ENCODE data around the gene MYO3B.
"Not testable (repeated sequence)": the region's sequence is repeated elsewhere in the genome, so short reads cannot be mapped to it uniquely, and the experiment has no call there.

The MYO3B gene

GRCh38 chr2:170262343-170262742, 84.4 kb downstream of the MYO3B start:
- no peak for DNase-seq

- DNase-seq = no peak
Measured at GRCh38 chr2:170262806-170263205, 84.9 kb downstream of the MYO3B start.

DNA sequence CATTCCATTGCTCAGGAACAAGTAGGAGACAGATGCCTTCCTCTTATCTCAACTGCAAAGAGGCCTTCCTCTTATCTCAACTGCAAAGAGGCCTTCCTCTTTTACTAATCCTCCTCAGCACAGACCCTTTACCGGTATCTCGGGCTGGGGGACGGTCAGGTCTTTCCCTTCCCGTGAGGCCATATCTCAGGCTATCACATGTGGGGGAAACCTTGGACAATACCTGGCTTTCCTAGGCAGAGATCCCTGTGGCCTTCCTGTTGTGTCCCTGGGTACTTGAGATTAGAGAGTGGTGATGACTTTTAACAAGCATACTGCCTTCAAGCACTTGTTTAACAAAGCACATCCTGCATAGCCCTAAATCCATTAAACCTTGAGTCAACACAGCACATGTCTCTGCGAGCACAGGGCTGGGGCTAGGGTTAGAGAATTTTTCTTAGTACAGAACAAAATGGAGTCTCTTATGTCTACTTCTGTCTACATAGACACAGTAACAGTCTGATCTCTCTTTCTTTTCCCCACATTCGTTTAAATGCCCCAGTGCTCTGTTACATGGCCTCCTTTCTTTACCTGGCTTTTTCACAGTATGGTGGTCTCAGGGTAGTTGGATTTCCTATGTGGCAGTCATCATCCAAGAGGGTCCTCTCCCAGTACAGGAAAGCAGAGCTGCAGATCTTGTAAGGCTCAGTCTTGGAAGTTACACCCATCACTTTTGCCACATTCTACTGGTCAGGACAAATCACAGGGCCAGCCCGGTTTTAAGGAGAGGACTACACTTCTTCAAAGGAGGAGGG, 86.0 kb downstream of the MYO3B start:
- not testable (repeated sequence) for DNase-seq

- no peak for DNase-seq
Measured at GRCh38 chr2:170264522-170264860, 86.5 kb downstream of the MYO3B start.

DNA sequence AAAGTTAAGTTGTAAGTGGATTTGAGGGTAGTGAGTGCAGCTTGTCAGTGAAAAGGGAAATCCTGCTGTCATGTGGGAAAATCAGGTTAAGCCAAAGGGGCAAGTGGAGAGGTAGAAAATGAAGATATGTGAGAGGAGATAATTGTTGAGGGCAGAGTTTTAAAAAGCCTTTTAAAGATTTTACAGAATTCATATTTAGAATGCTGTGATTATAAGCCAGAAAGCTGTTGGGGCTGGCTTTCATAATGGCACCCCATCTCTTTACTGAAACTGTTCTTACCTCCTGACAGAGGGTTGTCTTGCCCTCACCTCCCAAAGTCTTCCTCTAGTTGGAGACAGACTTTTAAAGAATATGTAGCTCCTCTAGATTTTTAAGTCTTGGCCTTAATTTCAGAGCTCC, 86.9 kb downstream of the MYO3B start:
- no peak for DNase-seq

GRCh38 chr2:170265321-170265720, 87.4 kb downstream of the MYO3B start:
- DNase-seq = no peak

- no peak for DNase-seq
Measured at GRCh38 chr2:170266358-170266757, 88.4 kb downstream of the MYO3B start.

GRCh38 chr2:170267071-170267470, 89.1 kb downstream of the MYO3B start:
- DNase-seq = no peak

- DNase-seq = no peak
Measured at GRCh38 chr2:170270278-170270864, 92.4 kb downstream of the MYO3B start.

DNA sequence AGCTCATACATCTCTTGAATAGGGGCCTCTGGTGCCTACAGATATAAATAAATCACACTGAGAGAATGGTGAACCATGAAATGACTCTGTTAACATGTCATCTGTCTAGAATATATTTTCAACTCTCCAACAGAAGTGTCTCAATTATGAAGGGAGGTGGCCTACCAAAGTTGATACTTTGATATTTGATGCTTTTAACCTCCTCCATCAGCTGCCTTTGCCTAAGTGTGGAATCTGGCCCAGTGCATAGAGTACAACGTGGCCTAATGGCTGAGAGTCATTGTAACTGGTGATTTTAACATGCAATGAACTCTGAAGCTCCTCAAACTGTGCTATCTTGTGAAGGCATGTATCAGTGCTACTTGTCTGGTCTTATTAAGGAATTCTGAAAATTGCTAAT, 93.4 kb downstream of the MYO3B start:
- DNase-seq = no peak

DNA sequence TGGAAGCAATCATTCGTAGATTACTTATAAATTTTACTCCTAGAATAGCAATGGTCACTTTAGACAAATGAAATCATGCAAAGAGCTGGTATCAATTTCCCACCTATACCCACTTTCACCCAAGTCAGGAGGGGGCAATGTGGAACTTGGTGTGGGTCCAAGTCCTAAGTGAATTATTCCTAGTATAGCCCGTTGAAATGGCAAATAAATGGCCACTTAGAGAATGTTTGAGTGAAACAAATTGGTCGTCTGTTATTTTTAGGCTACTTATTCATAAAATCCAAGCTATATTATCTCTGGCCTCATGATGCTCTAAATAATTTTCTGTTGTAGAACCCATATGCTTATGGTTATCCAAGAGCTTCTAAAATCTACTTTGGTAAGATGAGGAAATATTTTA, 98.1 kb downstream of the MYO3B start:
- no peak for DNase-seq

- peak in 1 of 56 donors; percentile 7 for DNase-seq
Measured at GRCh38 chr2:170276925-170277629, 99.1 kb downstream of the MYO3B start.

- DNase-seq = no peak
Measured at GRCh38 chr2:170277951-170278350, 100.0 kb downstream of the MYO3B start.

- DNase-seq = not testable (repeated sequence)
Measured at GRCh38 chr2:170279615-170280014, 101.7 kb downstream of the MYO3B start.

GRCh38 chr2:170282851-170283250, 104.9 kb downstream of the MYO3B start:
- no peak for DNase-seq

GRCh38 chr2:170284205-170284604, 106.3 kb downstream of the MYO3B start:
- DNase-seq = no peak

DNA sequence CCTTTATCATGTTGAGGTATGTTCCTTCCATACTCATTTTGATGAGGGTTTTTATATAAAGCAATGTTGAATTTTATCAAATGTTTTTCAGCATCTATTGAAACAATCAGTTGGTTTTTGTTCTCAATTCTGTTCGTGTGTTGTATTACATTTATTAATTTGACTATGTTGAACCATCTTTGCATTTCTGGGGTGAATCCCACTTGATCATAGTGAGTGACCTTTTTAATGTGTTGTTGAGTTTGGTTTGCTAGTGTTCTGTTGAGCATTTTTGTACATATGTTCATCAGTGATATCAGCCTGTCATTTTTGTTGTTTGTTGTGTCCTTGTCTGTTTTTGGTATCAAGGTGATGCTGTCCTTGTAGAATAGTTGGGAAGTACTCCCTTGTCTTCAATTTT, 110.9 kb downstream of the MYO3B start:
- no peak for DNase-seq

DNA sequence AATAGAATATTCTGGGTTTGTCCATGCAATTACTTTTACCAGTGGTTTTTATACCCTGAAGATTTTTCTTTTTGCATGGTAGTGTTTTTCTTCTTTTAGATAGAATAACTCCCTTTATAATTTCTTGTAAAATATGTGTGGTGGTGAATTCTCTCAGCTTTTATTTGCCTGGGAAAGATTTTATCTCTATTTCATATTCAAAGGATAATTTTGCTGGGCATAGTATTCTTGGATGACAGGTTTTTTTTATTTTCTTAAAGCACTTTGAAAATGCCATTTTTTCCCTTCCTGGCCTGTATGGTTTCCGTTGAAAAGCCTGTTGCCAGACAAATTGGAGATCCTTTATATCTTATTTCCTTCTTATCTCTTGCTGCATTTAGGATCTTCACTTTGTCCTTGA, 113.5 kb downstream of the MYO3B start:
- no peak for DNase-seq

DNA sequence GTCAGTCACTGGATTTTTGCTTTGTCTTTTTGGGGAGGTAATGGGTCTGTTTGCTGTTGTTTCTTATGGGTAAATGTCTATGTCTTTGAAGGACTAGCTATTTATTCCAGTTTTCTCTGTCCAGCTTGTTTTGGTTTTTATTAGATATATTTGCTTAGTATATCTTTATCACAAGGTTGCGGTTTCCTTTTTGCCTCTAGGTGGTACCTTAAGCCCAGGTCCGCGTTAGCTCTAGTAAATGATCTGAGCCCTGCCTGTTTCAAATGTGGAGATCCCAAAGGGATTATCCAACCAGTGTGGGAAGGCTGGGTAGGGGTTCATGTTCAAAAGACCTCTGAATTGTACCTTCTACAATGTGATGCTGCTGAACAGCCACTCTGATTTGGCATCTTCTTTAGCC, 114.5 kb downstream of the MYO3B start:
- DNase-seq = no peak

GRCh38 chr2:170297496-170297895, 119.5 kb downstream of the MYO3B start:
- no peak for DNase-seq

GRCh38 chr2:170298115-170298514, 120.2 kb downstream of the MYO3B start:
- no peak for DNase-seq

GRCh38 chr2:170298861-170299429, 121.0 kb downstream of the MYO3B start:
- no peak for DNase-seq
